HS-5 (cell line): Measurements from ENCODE around the gene AMER1.
"Not testable (repeated sequence)": the region's sequence is repeated elsewhere in the genome, so short reads cannot be mapped to it uniquely, and the experiment has no call there.

ENCODE experiments used
- DNase-seq: peaks from one replicate; pipeline ENCODE4 v3.0.0-alpha.2; 2012; ENCODE audit warnings: low read depth

Gene AMER1

GRCh38 chrX:64205441-64205734 lies at the start of gene AMER1:
Gene AMER1, minus strand, starts transcription at chrX:64205708. Its CDS starts 12,422 bp downstream, at chrX:64193286.
- DNase-seq = no peak

GRCh38 chrX:64230123-64230970 lies 24.8 kb upstream of the AMER1 start, which contains the start of gene ASB12:
Gene ASB12, minus strand, starts transcription at chrX:64230607. Its CDS starts 4,957 bp downstream, at chrX:64225650.
- no peak for DNase-seq

GRCh38 chrX:64229154-64229553 lies 23.6 kb upstream of the AMER1 start:
- no peak for DNase-seq

GRCh38 chrX:64218023-64218422 lies 12.5 kb upstream of the AMER1 start:
- no peak for DNase-seq

- not testable (repeated sequence) for DNase-seq
Measured at GRCh38 chrX:64213989-64214388, 8.5 kb upstream of the AMER1 start.

- no peak for DNase-seq
Measured at GRCh38 chrX:64206556-64207162, 1.2 kb upstream of the AMER1 start.

GRCh38 chrX:64205735-64206501 lies 410 bp upstream of the AMER1 start:
- DNase-seq = peak; percentile 72

GRCh38 chrX:64204701-64205440 lies 637 bp downstream of the AMER1 start:
- DNase-seq = no peak

GRCh38 chrX:64204252-64204651 lies 1.3 kb downstream of the AMER1 start:
- DNase-seq = no peak

- DNase-seq = no peak
Measured at GRCh38 chrX:64202808-64203325, 2.6 kb downstream of the AMER1 start.

GRCh38 chrX:64198036-64198435 lies 7.5 kb downstream of the AMER1 start:
- no peak for DNase-seq

- no peak for DNase-seq
Measured at GRCh38 chrX:64196606-64197005, 8.9 kb downstream of the AMER1 start.

GRCh38 chrX:64195862-64196261 lies 9.6 kb downstream of the AMER1 start:
- no peak for DNase-seq

- no peak for DNase-seq
Measured at GRCh38 chrX:64192673-64193072, 12.8 kb downstream of the AMER1 start.

GRCh38 chrX:64192040-64192439 lies 13.5 kb downstream of the AMER1 start:
- DNase-seq = no peak

GRCh38 chrX:64191281-64192010 lies 14.1 kb downstream of the AMER1 start:
- no peak for DNase-seq

GRCh38 chrX:64190136-64190740 lies 15.3 kb downstream of the AMER1 start:
- DNase-seq = no peak

- no peak for DNase-seq
Measured at GRCh38 chrX:64188901-64189300, 16.6 kb downstream of the AMER1 start.

GRCh38 chrX:64187762-64188150 lies 17.8 kb downstream of the AMER1 start:
- no peak for DNase-seq

GRCh38 chrX:64186974-64187761 lies 18.3 kb downstream of the AMER1 start:
- DNase-seq = no peak
